Vagina (tissue), 2 donors: ENCODE measurements around the gene ERO1B.

Experiments
- POLR2A ChIP-seq, 2 donors: fragments of 450-650 bp; IDR thresholded peaks; one replicate each; pipeline ENCODE4 v1.6.1; 2017; ENCODE audit warnings: antibody characterized with exemption in 2 of 2, mild to moderate bottlenecking in 2 of 2, moderate library complexity in 2 of 2
- POLR2AphosphoS5 ChIP-seq, 2 donors: sonication (generic); formaldehyde crosslinking; IDR thresholded peaks; one replicate each; pipeline ENCODE4 v1.9.0; 2017; ENCODE audit warnings: antibody characterized with exemption in 2 of 2, mild to moderate bottlenecking in 2 of 2, low read depth in 1 of 2; ENCODE audit not compliant: insufficient read depth in 1 of 2
- TF ChIP-seq, protein P1 (sequence below), 3 experiments: fragments of 450-650 bp in 2 of 3; fragments of 200-600 bp in 1 of 3; sonication (generic) in 1 of 3; IDR thresholded peaks; one replicate each; pipeline ENCODE4 v1.5.1; 2017 to 2019; ENCODE audit warnings: antibody characterized with exemption in 3 of 3, mild to moderate bottlenecking in 2 of 3, moderate library complexity in 2 of 3

DNA sequence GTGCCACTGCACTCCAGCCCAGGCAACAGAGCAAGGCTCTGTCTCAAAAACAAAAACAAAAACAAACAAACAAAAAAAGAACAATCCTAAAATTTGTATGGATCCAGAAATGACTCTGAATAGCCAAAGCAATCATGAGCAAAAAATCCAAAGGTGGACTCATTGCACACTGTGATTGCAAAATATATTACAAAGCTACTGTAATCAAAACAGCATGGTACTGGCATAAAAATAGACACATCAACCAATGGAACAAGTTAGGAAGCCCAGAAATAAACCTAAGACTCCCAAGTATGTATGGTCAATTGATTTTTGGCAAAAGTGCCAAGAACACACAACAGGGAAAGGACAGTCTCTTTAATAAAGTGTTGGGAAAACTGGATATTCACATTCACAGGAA, 19.9 kb downstream of the ERO1B start:
- TF ChIP-seq, protein P1, sequence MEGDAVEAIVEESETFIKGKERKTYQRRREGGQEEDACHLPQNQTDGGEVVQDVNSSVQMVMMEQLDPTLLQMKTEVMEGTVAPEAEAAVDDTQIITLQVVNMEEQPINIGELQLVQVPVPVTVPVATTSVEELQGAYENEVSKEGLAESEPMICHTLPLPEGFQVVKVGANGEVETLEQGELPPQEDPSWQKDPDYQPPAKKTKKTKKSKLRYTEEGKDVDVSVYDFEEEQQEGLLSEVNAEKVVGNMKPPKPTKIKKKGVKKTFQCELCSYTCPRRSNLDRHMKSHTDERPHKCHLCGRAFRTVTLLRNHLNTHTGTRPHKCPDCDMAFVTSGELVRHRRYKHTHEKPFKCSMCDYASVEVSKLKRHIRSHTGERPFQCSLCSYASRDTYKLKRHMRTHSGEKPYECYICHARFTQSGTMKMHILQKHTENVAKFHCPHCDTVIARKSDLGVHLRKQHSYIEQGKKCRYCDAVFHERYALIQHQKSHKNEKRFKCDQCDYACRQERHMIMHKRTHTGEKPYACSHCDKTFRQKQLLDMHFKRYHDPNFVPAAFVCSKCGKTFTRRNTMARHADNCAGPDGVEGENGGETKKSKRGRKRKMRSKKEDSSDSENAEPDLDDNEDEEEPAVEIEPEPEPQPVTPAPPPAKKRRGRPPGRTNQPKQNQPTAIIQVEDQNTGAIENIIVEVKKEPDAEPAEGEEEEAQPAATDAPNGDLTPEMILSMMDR (IDR thresholded peaks at IDR 0.05): no peak
- no peak for TF ChIP-seq POLR2A (IDR thresholded peaks at IDR 0.05)
- TF ChIP-seq POLR2AphosphoS5 (IDR thresholded peaks at IDR 0.05; ENCODE audit: insufficient read depth in 1 of 2, low read depth in 1 of 2): no peak
